HCT116 (cell line): Measurements from ENCODE around the gene DOCK9. TPM values are rescaled to one million over a fixed set of nuclear protein-coding genes. Genes with fewer than 3 reads are reported as not detected.

ENCODE experiments used
- ATAC-seq: fragments of 200-7000 bp; cut with Tn5 transposase; 2 replicates; pipeline ENCODE4 v1.9.1; 2020; ENCODE audit warnings: mild to moderate bottlenecking, moderate library complexity
- BruUV-seq: library from RNA; stranded (reverse); fragments of 400-500 nt; replicated peaks from 2 replicates; lab custom pipeline; 2021; lab: Mats Ljungman, UMichigan
- CTCF ChIA-PET: fragments of 300-600 bp; sonication (Branson Sonifier 250); formaldehyde crosslinking; loops from one replicate; lab custom pipeline; 2021; ENCODE audit warnings: antibody characterized with exemption; lab: Charles Lee
- POLR2A ChIA-PET: fragments of 300-600, 350-600 bp; sonication (Branson Sonifier 250); formaldehyde crosslinking; loops from one replicate; lab custom pipeline; 2021; ENCODE audit warnings: antibody characterized with exemption; lab: Charles Lee
- RAD21 ChIA-PET, 2 experiments: fragments of 300-600 bp; sonication (Branson Sonifier 250); formaldehyde crosslinking; loops; one replicate each; lab custom pipeline; 2023; ENCODE audit warnings: low total read pairs in 2 of 2; ENCODE audit not compliant: uncharacterized antibody in 2 of 2, unreplicated experiment in 2 of 2, low non-redundant PET in 1 of 2; lab: Charles Lee
- DNase-seq: peaks from one replicate; pipeline ENCODE4 v3.0.0-alpha.2; 2010; ENCODE audit warnings: low read depth, low spot score
- H2AFZ ChIP-seq: fragments of 200-600 bp; shearing (Covaris generic), sonication (generic); 2 replicates; pipeline ENCODE4 v1.6.1; 2017; ENCODE audit warnings: low read depth, mixed run types, mixed read lengths, antibody characterized with exemption, low read length; ENCODE audit not compliant: poor library complexity, severe bottlenecking
- H3K27ac ChIP-seq: 2 replicates; pipeline ENCODE4 v1.5.1; 2012; ENCODE audit warnings: low read depth, low read length
- H3K27me3 ChIP-seq: fragments of 200-600 bp; sonication (generic); 2 replicates; pipeline ENCODE4 v1.6.1; 2016; ENCODE audit warnings: mixed run types, low read length, mixed read lengths; ENCODE audit not compliant: insufficient read depth
- H3K36me3 ChIP-seq, 2 experiments: fragments of 200-500 bp in 1 of 2; fragments of 200-600 bp in 1 of 2; sonication (Bioruptor generic) in 1 of 2; sonication (generic) in 1 of 2; 2 replicates each; pipeline versions ENCODE4 v1.5.1 to v1.6.1; 2014 to 2016; ENCODE audit warnings: low read length in 2 of 2, inconsistent platforms in 1 of 2, mixed read lengths in 1 of 2, mixed run types in 1 of 2; ENCODE audit not compliant: insufficient read depth in 2 of 2, control insufficient read depth in 1 of 2
- H3K4me1 ChIP-seq, 2 experiments: fragments of 200-600 bp in 1 of 2; sonication (generic) in 1 of 2; 2 replicates each; pipeline versions ENCODE4 v1.5.1 to v1.6.1; 2012 to 2017; ENCODE audit warnings: low read length in 2 of 2, inconsistent platforms in 1 of 2, mild to moderate bottlenecking in 1 of 2, mixed read lengths in 1 of 2, mixed run types in 1 of 2, moderate library complexity in 1 of 2; ENCODE audit not compliant: insufficient read depth in 2 of 2, control insufficient read depth in 1 of 2
- H3K4me2 ChIP-seq: fragments of 200-600 bp; sonication (generic); 2 replicates; pipeline ENCODE4 v1.6.1; 2017; ENCODE audit warnings: mixed run types, low read length, mixed read lengths
- H3K4me3 ChIP-seq, 2 experiments: fragments of 200-600 bp in 1 of 2; sonication (generic) in 1 of 2; replicated peaks in 1 of 2; 2 replicates each; pipeline ENCODE4 v1.5.1; 2011 to 2016; ENCODE audit warnings: low read length in 2 of 2, control low read depth in 1 of 2, low read depth in 1 of 2, mild to moderate bottlenecking in 1 of 2, mixed read lengths in 1 of 2, mixed run types in 1 of 2
- H3K79me2 ChIP-seq: fragments of 200-600 bp; sonication (generic); 2 replicates; pipeline ENCODE4 v1.6.1; 2017; ENCODE audit warnings: mild to moderate bottlenecking, mixed run types, low read length, moderate library complexity, mixed read lengths; ENCODE audit not compliant: insufficient read depth
- H3K9ac ChIP-seq: fragments of 200-600 bp; sonication (generic); 2 replicates; pipeline ENCODE4 v1.6.1; 2016; ENCODE audit warnings: low read length, mixed read lengths
- H3K9me2 ChIP-seq: fragments of 200-600 bp; sonication (generic), shearing (Covaris generic); 2 replicates; pipeline ENCODE4 v1.6.1; 2017; ENCODE audit warnings: mixed run types, mild to moderate bottlenecking, moderate library complexity; ENCODE audit not compliant: insufficient read depth
- H3K9me3 ChIP-seq, 2 experiments: fragments of 200-500 bp in 1 of 2; fragments of 200-600 bp in 1 of 2; sonication (Bioruptor generic) in 1 of 2; sonication (generic) in 1 of 2; 2 replicates each; pipeline ENCODE4 v1.6.1; 2014 to 2017; ENCODE audit warnings: low read length in 2 of 2, mixed read lengths in 2 of 2, inconsistent platforms in 1 of 2, low read depth in 1 of 2, mild to moderate bottlenecking in 1 of 2, mixed run types in 1 of 2, moderate library complexity in 1 of 2; ENCODE audit not compliant: control insufficient read depth in 1 of 2, insufficient read depth in 1 of 2
- H4K20me1 ChIP-seq: fragments of 200-600 bp; sonication (generic), shearing (Covaris generic); 2 replicates; pipeline ENCODE4 v1.6.1; 2017; ENCODE audit warnings: mixed run types, mild to moderate bottlenecking, moderate library complexity; ENCODE audit not compliant: insufficient read depth
- CBX3 ChIP-seq: IDR thresholded peaks from 2 replicates; pipeline ENCODE4 v1.6.1; 2012; ENCODE audit warnings: low read depth
- EGR1 ChIP-seq: IDR thresholded peaks from 2 replicates; pipeline ENCODE4 v1.6.1; 2012; ENCODE audit warnings: low read depth
- RAD21 ChIP-seq: IDR thresholded peaks from 2 replicates; pipeline ENCODE4 v1.6.1; 2012; ENCODE audit warnings: low read depth, mild to moderate bottlenecking
- SP1 ChIP-seq: IDR thresholded peaks from 2 replicates; pipeline ENCODE4 v1.6.1; 2012; ENCODE audit warnings: low read depth
- SRF ChIP-seq: IDR thresholded peaks from 2 replicates; pipeline ENCODE4 v1.6.1; 2012; ENCODE audit warnings: low read depth
- YY1 ChIP-seq: IDR thresholded peaks from 2 replicates; pipeline ENCODE4 v1.6.1; 2011; ENCODE audit warnings: low read length, low read depth, moderate library complexity, mild to moderate bottlenecking; ENCODE audit not compliant: insufficient replicate concordance; ENCODE audit errors: extremely low read depth
- intact Hi-C: fragments of 100-400 bp; cut with micrococcal nuclease; formaldehyde crosslinking; loops from 2 replicates; pipeline ENCODE4 v1.10.0; 2022
- total RNA-seq: library from RNA; stranded (reverse); gene quantifications from one replicate; pipeline ENCODE4 v1.2.1, GENCODE V29; 2021; ENCODE audit not compliant: unreplicated experiment
- TF ChIP-seq, protein P1 (sequence below): IDR thresholded peaks from 2 replicates; pipeline ENCODE4 v1.6.1; 2012
- TF ChIP-seq, protein P2 (sequence below): IDR thresholded peaks from 2 replicates; pipeline ENCODE4 v1.6.1; 2011; ENCODE audit warnings: mild to moderate bottlenecking, low read length, moderate library complexity; ENCODE audit not compliant: insufficient replicate concordance; ENCODE audit errors: extremely low read depth
- TF ChIP-seq, protein P3 (sequence below), 3 experiments: fragments of 200-600 bp in 1 of 3; sonication (generic) in 1 of 3; IDR thresholded peaks in 2 of 3; conservative IDR thresholded peaks in 1 of 3; 2 replicates each; pipeline ENCODE4 v1.5.1; 2012 to 2017; ENCODE audit warnings: low read depth in 2 of 3, low read length in 2 of 3, antibody characterized with exemption in 1 of 3, borderline replicate concordance in 1 of 3, control low read depth in 1 of 3, mild to moderate bottlenecking in 1 of 3, mixed read lengths in 1 of 3, mixed run types in 1 of 3, moderate library complexity in 1 of 3; ENCODE audit not compliant: insufficient read depth in 1 of 3
- TF ChIP-seq, protein P4 (sequence below): IDR thresholded peaks from 2 replicates; pipeline ENCODE4 v1.6.1; 2012; ENCODE audit warnings: low read depth

The DOCK9 gene
- total RNA-seq, 1 experiment from 2014 or later: 58.8 TPM

DNA sequence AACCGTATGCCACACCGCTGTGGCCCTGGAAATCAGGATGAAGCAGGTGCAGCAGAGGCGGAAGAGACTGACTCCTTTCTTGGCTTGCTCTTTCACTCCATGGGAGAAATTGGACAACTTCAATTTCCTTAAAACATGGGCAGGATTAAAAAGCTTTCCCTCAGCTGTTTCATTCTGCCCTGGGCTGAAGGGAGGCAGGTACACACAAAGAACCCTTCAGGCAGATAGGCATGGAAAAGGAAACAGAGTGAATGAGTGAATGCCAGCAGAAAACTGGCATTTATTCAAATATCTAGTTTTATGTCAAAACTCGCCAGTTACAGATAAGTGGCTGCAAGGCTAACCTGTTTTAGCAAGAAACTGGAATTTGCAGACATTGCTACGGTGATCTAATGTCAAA, 154.4 kb downstream of the DOCK9 start:
- no peak overlapping the region for H3K4me2 ChIP-seq
- no peak for TF ChIP-seq RAD21
- TF ChIP-seq, protein P1, sequence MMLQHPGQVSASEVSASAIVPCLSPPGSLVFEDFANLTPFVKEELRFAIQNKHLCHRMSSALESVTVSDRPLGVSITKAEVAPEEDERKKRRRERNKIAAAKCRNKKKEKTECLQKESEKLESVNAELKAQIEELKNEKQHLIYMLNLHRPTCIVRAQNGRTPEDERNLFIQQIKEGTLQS: no peak
- no peaks in the 10 kb centered on the region for H3K9me3 ChIP-seq
- peaks cover 0 to 5% of the 10 kb centered on the region in 2 experiments; a peak in 1 of 4 replicates for H3K36me3 ChIP-seq
- H3K9me2 ChIP-seq: no peaks in the 10 kb centered on the region
- intact Hi-C loops: no loop called here
- no peak overlapping the region for H2AFZ ChIP-seq
- no peak overlapping the region for H3K4me3 ChIP-seq
- H3K79me2 ChIP-seq: no peaks in the 10 kb centered on the region
- no peak for DNase-seq
- BruUV-seq: no TSS peak
- no peak overlapping the region for H3K9ac ChIP-seq
- H4K20me1 ChIP-seq: no peaks in the 10 kb centered on the region
- CTCF ChIA-PET: interaction anchor here (0.9 kb wide), 1 partner anchor 20 kb away, joined by 3 read pairs; no protein-coding TSS in a partner anchor
- H3K27ac ChIP-seq: no peak overlapping the region
- POLR2A ChIA-PET: no interaction called here
- ATAC-seq: no peak
- RAD21 ChIA-PET: no interaction called here
- no peaks in the 10 kb centered on the region for H3K4me1 ChIP-seq
- no peaks in the 10 kb centered on the region for H3K27me3 ChIP-seq

DNA sequence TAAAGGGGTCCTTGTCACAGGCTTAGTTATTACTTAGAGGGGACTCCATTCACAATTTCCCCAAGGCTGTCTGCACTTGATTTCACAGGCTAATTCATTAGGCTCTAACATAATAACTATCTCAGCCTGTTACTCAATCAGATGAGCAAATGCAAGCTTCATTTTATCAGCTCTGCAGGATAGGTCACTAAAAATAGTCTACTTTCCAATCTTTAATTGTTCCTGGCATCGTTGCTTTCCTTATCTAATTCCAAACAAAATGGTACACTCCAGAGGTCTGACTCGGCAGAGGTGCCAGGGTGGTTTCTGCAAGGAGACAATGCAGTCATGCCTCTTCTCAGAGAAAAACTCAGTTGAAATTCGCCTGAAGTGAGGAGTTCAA, 155.6 kb downstream of the DOCK9 start:
- ChIA-PET RAD21 (interaction anchor here in 1 of 2 experiments (0.7 kb wide), 1 partner anchor 10 kb away, joined by 3 read pairs; no protein-coding TSS in a partner anchor), POLR2A (no interaction called here), CTCF (no interaction called here)
- Histone ChIP-seq H3K79me2 (no peaks in the 10 kb centered on the region), H3K9me2 (no peaks in the 10 kb centered on the region), H3K9ac (no peak overlapping the region), H3K4me2 (no peak overlapping the region), H3K4me1 (no peaks in the 10 kb centered on the region), H3K27me3 (no peaks in the 10 kb centered on the region), H4K20me1 (no peaks in the 10 kb centered on the region), H3K9me3 (no peaks in the 10 kb centered on the region), H2AFZ (no peak overlapping the region), H3K4me3 (no peak overlapping the region), H3K27ac (no peak overlapping the region), H3K36me3 (no peaks in the 10 kb centered on the region; a peak in 1 of 4 replicates)
- ATAC-seq (no peak), DNase-seq (no peak)
- intact Hi-C loops: no loop called here
- BruUV-seq: no TSS peak
- TF ChIP-seq, protein P2, sequence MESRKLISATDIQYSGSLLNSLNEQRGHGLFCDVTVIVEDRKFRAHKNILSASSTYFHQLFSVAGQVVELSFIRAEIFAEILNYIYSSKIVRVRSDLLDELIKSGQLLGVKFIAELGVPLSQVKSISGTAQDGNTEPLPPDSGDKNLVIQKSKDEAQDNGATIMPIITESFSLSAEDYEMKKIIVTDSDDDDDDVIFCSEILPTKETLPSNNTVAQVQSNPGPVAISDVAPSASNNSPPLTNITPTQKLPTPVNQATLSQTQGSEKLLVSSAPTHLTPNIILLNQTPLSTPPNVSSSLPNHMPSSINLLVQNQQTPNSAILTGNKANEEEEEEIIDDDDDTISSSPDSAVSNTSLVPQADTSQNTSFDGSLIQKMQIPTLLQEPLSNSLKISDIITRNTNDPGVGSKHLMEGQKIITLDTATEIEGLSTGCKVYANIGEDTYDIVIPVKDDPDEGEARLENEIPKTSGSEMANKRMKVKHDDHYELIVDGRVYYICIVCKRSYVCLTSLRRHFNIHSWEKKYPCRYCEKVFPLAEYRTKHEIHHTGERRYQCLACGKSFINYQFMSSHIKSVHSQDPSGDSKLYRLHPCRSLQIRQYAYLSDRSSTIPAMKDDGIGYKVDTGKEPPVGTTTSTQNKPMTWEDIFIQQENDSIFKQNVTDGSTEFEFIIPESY: no peak
- TF ChIP-seq RAD21 (no peak), CBX3 (no peak), SRF (no peak), EGR1 (no peak), SP1 (no peak), YY1 (no peak)
- TF ChIP-seq, protein P1: no peak
- TF ChIP-seq, protein P3, sequence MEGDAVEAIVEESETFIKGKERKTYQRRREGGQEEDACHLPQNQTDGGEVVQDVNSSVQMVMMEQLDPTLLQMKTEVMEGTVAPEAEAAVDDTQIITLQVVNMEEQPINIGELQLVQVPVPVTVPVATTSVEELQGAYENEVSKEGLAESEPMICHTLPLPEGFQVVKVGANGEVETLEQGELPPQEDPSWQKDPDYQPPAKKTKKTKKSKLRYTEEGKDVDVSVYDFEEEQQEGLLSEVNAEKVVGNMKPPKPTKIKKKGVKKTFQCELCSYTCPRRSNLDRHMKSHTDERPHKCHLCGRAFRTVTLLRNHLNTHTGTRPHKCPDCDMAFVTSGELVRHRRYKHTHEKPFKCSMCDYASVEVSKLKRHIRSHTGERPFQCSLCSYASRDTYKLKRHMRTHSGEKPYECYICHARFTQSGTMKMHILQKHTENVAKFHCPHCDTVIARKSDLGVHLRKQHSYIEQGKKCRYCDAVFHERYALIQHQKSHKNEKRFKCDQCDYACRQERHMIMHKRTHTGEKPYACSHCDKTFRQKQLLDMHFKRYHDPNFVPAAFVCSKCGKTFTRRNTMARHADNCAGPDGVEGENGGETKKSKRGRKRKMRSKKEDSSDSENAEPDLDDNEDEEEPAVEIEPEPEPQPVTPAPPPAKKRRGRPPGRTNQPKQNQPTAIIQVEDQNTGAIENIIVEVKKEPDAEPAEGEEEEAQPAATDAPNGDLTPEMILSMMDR (IDR thresholded peaks at IDR 0.05 in 2 of 3, conservative IDR thresholded peaks at IDR 0.05 in 1 of 3; ENCODE audit: borderline replicate concordance in 1 of 3, insufficient read depth in 1 of 3, low read depth in 2 of 3, low read length in 2 of 3): no peak
- TF ChIP-seq, protein P4, sequence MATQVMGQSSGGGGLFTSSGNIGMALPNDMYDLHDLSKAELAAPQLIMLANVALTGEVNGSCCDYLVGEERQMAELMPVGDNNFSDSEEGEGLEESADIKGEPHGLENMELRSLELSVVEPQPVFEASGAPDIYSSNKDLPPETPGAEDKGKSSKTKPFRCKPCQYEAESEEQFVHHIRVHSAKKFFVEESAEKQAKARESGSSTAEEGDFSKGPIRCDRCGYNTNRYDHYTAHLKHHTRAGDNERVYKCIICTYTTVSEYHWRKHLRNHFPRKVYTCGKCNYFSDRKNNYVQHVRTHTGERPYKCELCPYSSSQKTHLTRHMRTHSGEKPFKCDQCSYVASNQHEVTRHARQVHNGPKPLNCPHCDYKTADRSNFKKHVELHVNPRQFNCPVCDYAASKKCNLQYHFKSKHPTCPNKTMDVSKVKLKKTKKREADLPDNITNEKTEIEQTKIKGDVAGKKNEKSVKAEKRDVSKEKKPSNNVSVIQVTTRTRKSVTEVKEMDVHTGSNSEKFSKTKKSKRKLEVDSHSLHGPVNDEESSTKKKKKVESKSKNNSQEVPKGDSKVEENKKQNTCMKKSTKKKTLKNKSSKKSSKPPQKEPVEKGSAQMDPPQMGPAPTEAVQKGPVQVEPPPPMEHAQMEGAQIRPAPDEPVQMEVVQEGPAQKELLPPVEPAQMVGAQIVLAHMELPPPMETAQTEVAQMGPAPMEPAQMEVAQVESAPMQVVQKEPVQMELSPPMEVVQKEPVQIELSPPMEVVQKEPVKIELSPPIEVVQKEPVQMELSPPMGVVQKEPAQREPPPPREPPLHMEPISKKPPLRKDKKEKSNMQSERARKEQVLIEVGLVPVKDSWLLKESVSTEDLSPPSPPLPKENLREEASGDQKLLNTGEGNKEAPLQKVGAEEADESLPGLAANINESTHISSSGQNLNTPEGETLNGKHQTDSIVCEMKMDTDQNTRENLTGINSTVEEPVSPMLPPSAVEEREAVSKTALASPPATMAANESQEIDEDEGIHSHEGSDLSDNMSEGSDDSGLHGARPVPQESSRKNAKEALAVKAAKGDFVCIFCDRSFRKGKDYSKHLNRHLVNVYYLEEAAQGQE: no peak
